GM23338 (cell line): ENCODE data around the gene APBA2. TPM values are rescaled to one million over a fixed set of nuclear protein-coding genes. Genes with fewer than 3 reads are reported as not detected.

Experiments used
- ATAC-seq: fragments of 200-7000 bp; cut with Tn5 transposase; 3 replicates; pipeline ENCODE4 v1.9.1; 2020
- DNase-seq: peaks from one replicate; pipeline ENCODE4 v3.0.0-alpha.2; 2015; ENCODE audit warnings: low spot score
- H2AFZ ChIP-seq: fragments of 200-600 bp; sonication (generic); 2 replicates; pipeline ENCODE4 v1.8.0; 2016; ENCODE audit warnings: antibody characterized with exemption, mild to moderate bottlenecking, moderate library complexity
- H3F3A ChIP-seq: fragments of 200-600 bp; sonication (generic); replicated peaks from 2 replicates; pipeline ENCODE4 v1.8.0; 2017; ENCODE audit warnings: antibody characterized with exemption, mixed run types, low read depth
- H3K27ac ChIP-seq: fragments of 200-600 bp; sonication (generic); 2 replicates; pipeline ENCODE4 v1.6.1; 2016; ENCODE audit warnings: low read depth
- H3K27me3 ChIP-seq: fragments of 200-600 bp; sonication (generic); 2 replicates; pipeline ENCODE4 v1.8.0; 2016; ENCODE audit warnings: mild to moderate bottlenecking, mixed run types, moderate library complexity; ENCODE audit not compliant: insufficient read depth
- H3K36me3 ChIP-seq: fragments of 200-600 bp; sonication (generic); 2 replicates; pipeline ENCODE4 v1.8.0; 2016; ENCODE audit warnings: mild to moderate bottlenecking; ENCODE audit not compliant: insufficient read depth
- H3K4me1 ChIP-seq: fragments of 200-600 bp; sonication (generic); 2 replicates; pipeline ENCODE4 v1.8.0; 2016; ENCODE audit warnings: mild to moderate bottlenecking, moderate library complexity; ENCODE audit not compliant: insufficient read depth
- H3K4me2 ChIP-seq: fragments of 200-600 bp; sonication (generic); 2 replicates; pipeline ENCODE4 v1.7.1; 2017; ENCODE audit warnings: mixed run types
- H3K4me3 ChIP-seq: fragments of 200-600 bp; sonication (generic); 2 replicates; pipeline ENCODE4 v1.6.1; 2016; ENCODE audit warnings: mixed run types
- H3K79me2 ChIP-seq: fragments of 200-600 bp; sonication (generic); replicated peaks from 2 replicates; pipeline ENCODE4 v1.8.0; 2017; ENCODE audit warnings: mild to moderate bottlenecking; ENCODE audit not compliant: insufficient read depth
- H3K9me2 ChIP-seq: fragments of 200-600 bp; sonication (generic); 2 replicates; pipeline ENCODE4 v1.8.0; 2017; ENCODE audit not compliant: insufficient read depth
- H4K20me1 ChIP-seq: fragments of 200-600 bp; sonication (generic); replicated peaks from 2 replicates; pipeline ENCODE4 v1.8.0; 2017; ENCODE audit warnings: mild to moderate bottlenecking; ENCODE audit not compliant: insufficient read depth
- H3K27ac Mint-ChIP-seq: 2 replicates; pipeline ENCODE4 v1.8.0; 2020; ENCODE audit warnings: inconsistent platforms, mild to moderate bottlenecking, moderate library complexity, mixed read lengths
- H3K27me3 Mint-ChIP-seq: 3 replicates; pipeline ENCODE4 v1.8.0; 2022; ENCODE audit warnings: low read depth, mild to moderate bottlenecking, moderate library complexity, mixed read lengths, inconsistent platforms; ENCODE audit not compliant: insufficient read depth, poor library complexity
- H3K36me3 Mint-ChIP-seq: 3 replicates; pipeline ENCODE4 v1.8.0; 2021; ENCODE audit warnings: low read depth, mild to moderate bottlenecking, inconsistent platforms, moderate library complexity, mixed read lengths
- H3K4me1 Mint-ChIP-seq: 3 replicates; pipeline ENCODE4 v1.8.0; 2020; ENCODE audit warnings: mild to moderate bottlenecking, inconsistent platforms, mixed read lengths
- H3K4me3 Mint-ChIP-seq: 3 replicates; pipeline ENCODE4 v1.8.0; 2021; ENCODE audit warnings: moderate library complexity, mild to moderate bottlenecking, inconsistent platforms, mixed read lengths
- H3K9me3 Mint-ChIP-seq: 3 replicates; pipeline ENCODE4 v1.8.0; 2020; ENCODE audit warnings: moderate library complexity, mild to moderate bottlenecking, inconsistent platforms, mixed read lengths
- CREB1 ChIP-seq: fragments of 250-450 bp; sonication (Bioruptor Pico); IDR thresholded peaks from 2 replicates; pipeline ENCODE4 v1.5.0; 2020; ENCODE audit warnings: low read depth, mild to moderate bottlenecking, moderate library complexity
- EZH2phosphoT487 ChIP-seq: fragments of 200-600 bp; sonication (generic); IDR thresholded peaks from one replicate; pipeline ENCODE4 v1.8.1; 2018; ENCODE audit warnings: antibody characterized with exemption; ENCODE audit not compliant: unreplicated experiment
- JUNB ChIP-seq: IDR thresholded peaks from one replicate; pipeline ENCODE4 v1.6.1; 2016; ENCODE audit warnings: antibody characterized with exemption; ENCODE audit not compliant: unreplicated experiment
- POLR2AphosphoS5 ChIP-seq: IDR thresholded peaks from 2 replicates; pipeline ENCODE4 v1.6.1; 2016; ENCODE audit warnings: antibody characterized with exemption, low read depth
- STAT1 ChIP-seq: IDR thresholded peaks from one replicate; pipeline ENCODE4 v1.6.1; 2016; ENCODE audit warnings: antibody characterized with exemption; ENCODE audit not compliant: unreplicated experiment
- ZNF114 ChIP-seq: fragments of 250-450 bp; sonication (Bioruptor Pico); IDR thresholded peaks from 2 replicates; pipeline ENCODE4 v1.5.0; 2020; ENCODE audit warnings: mild to moderate bottlenecking, moderate library complexity
- polyA plus RNA-seq: library from polyadenylated mRNA; unstranded; fragments of >200 nt; fragmentation: Nextera tagmentation; extraction: Ambion mirVana; gene quantifications from 2 replicates; pipeline ENCODE4 v1.2.1, GENCODE V29; 2016
- total RNA-seq: library from RNA; depleted of rRNA; stranded (reverse); fragments of >200 nt; shearing (Covaris generic); gene quantifications from 2 replicates; pipeline ENCODE4 v1.2.3, GENCODE V29; 2014
- TF ChIP-seq, protein P1 (sequence below): IDR thresholded peaks from one replicate; pipeline ENCODE4 v1.6.1; 2018; ENCODE audit warnings: antibody characterized with exemption; ENCODE audit not compliant: unreplicated experiment
- TF ChIP-seq, protein P2 (sequence below), 2 experiments: fragments of 200-600 bp in 1 of 2; sonication (generic) in 1 of 2; conservative IDR thresholded peaks; 2 replicates each; pipeline versions ENCODE4 v1.5.1 to v1.6.1; 2016 to 2017; ENCODE audit warnings: antibody characterized with exemption in 2 of 2, low read depth in 2 of 2, mild to moderate bottlenecking in 2 of 2, moderate library complexity in 1 of 2
- TF ChIP-seq, protein P3 (sequence below): fragments of 250-450 bp; sonication (Bioruptor Pico); IDR thresholded peaks from 2 replicates; pipeline ENCODE4 v1.5.0; 2020; ENCODE audit warnings: mild to moderate bottlenecking, moderate library complexity

APBA2 gene
- total and polyA plus RNA-seq, 2 experiments from 2014 or later, result 5.9 to 24.7 TPM

DNA sequence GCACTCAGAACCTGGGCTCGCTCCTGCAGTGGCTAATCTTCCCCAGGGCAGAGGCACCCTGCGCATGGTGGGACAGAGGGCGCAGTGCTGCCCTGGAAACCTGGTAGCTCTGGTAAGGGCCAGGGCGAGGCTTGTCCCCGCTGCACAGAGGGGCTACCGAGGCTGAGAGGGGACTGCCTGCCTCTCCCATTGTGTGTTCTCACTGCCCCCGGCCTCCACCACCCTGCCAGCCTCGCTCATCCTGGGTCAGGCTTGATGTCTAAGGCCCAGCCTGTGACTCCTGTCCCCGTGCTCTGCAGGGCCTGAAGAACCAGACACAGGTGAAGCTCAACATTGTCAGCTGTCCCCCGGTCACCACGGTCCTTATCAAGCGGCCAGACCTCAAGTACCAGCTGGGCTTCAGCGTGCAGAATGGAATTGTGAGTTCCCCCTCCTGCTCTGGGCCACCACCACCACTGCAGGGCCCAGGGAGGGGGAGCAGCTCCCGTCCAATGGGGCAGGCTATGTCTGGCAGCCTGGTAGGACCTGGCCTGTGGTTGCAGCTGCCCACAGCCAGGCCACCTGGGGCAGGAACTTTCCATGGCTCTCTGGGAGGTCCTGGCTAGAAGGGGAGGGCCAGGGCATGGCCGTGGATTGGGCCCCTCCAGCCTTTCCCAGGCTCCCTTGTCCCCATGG is 222.3 kb downstream of the APBA2 start:
- no peaks in the 10 kb centered on the region for H3K9me3 Mint-ChIP-seq
- no peaks in the 10 kb centered on the region for H3K27me3 ChIP-seq
- no peaks in the 10 kb centered on the region for H4K20me1 ChIP-seq

More for the DNA sequence above, 222.3 kb downstream of the APBA2 start:
- Histone ChIP-seq H3F3A (no peaks in the 10 kb centered on the region), H3K4me1 (no peaks in the 10 kb centered on the region; the same call in 1 of the 2 replicates), H3K4me2 (no peak overlapping the region), H3K4me3 (no peak overlapping the region), H3K36me3 (no peaks in the 10 kb centered on the region), H3K79me2 (no peaks in the 10 kb centered on the region), H3K27ac (no peak overlapping the region), H2AFZ (no peak overlapping the region), H3K9me2 (no peaks in the 10 kb centered on the region)
- no peak for TF ChIP-seq EZH2phosphoT487
- no peak for TF ChIP-seq POLR2AphosphoS5
- no peak for TF ChIP-seq CREB1 (CRISPR knock-in tag)
- TF ChIP-seq ZNF114 (CRISPR knock-in tag), result no peak
- TF ChIP-seq, protein P1, sequence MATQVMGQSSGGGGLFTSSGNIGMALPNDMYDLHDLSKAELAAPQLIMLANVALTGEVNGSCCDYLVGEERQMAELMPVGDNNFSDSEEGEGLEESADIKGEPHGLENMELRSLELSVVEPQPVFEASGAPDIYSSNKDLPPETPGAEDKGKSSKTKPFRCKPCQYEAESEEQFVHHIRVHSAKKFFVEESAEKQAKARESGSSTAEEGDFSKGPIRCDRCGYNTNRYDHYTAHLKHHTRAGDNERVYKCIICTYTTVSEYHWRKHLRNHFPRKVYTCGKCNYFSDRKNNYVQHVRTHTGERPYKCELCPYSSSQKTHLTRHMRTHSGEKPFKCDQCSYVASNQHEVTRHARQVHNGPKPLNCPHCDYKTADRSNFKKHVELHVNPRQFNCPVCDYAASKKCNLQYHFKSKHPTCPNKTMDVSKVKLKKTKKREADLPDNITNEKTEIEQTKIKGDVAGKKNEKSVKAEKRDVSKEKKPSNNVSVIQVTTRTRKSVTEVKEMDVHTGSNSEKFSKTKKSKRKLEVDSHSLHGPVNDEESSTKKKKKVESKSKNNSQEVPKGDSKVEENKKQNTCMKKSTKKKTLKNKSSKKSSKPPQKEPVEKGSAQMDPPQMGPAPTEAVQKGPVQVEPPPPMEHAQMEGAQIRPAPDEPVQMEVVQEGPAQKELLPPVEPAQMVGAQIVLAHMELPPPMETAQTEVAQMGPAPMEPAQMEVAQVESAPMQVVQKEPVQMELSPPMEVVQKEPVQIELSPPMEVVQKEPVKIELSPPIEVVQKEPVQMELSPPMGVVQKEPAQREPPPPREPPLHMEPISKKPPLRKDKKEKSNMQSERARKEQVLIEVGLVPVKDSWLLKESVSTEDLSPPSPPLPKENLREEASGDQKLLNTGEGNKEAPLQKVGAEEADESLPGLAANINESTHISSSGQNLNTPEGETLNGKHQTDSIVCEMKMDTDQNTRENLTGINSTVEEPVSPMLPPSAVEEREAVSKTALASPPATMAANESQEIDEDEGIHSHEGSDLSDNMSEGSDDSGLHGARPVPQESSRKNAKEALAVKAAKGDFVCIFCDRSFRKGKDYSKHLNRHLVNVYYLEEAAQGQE, result no peak
- TF ChIP-seq JUNB, result no peak
- TF ChIP-seq, protein P2, sequence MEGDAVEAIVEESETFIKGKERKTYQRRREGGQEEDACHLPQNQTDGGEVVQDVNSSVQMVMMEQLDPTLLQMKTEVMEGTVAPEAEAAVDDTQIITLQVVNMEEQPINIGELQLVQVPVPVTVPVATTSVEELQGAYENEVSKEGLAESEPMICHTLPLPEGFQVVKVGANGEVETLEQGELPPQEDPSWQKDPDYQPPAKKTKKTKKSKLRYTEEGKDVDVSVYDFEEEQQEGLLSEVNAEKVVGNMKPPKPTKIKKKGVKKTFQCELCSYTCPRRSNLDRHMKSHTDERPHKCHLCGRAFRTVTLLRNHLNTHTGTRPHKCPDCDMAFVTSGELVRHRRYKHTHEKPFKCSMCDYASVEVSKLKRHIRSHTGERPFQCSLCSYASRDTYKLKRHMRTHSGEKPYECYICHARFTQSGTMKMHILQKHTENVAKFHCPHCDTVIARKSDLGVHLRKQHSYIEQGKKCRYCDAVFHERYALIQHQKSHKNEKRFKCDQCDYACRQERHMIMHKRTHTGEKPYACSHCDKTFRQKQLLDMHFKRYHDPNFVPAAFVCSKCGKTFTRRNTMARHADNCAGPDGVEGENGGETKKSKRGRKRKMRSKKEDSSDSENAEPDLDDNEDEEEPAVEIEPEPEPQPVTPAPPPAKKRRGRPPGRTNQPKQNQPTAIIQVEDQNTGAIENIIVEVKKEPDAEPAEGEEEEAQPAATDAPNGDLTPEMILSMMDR (conservative IDR thresholded peaks at IDR 0.05; ENCODE audit: low read depth in 2 of 2), result no peak
- no peak for TF ChIP-seq STAT1
- TF ChIP-seq, protein P3, sequence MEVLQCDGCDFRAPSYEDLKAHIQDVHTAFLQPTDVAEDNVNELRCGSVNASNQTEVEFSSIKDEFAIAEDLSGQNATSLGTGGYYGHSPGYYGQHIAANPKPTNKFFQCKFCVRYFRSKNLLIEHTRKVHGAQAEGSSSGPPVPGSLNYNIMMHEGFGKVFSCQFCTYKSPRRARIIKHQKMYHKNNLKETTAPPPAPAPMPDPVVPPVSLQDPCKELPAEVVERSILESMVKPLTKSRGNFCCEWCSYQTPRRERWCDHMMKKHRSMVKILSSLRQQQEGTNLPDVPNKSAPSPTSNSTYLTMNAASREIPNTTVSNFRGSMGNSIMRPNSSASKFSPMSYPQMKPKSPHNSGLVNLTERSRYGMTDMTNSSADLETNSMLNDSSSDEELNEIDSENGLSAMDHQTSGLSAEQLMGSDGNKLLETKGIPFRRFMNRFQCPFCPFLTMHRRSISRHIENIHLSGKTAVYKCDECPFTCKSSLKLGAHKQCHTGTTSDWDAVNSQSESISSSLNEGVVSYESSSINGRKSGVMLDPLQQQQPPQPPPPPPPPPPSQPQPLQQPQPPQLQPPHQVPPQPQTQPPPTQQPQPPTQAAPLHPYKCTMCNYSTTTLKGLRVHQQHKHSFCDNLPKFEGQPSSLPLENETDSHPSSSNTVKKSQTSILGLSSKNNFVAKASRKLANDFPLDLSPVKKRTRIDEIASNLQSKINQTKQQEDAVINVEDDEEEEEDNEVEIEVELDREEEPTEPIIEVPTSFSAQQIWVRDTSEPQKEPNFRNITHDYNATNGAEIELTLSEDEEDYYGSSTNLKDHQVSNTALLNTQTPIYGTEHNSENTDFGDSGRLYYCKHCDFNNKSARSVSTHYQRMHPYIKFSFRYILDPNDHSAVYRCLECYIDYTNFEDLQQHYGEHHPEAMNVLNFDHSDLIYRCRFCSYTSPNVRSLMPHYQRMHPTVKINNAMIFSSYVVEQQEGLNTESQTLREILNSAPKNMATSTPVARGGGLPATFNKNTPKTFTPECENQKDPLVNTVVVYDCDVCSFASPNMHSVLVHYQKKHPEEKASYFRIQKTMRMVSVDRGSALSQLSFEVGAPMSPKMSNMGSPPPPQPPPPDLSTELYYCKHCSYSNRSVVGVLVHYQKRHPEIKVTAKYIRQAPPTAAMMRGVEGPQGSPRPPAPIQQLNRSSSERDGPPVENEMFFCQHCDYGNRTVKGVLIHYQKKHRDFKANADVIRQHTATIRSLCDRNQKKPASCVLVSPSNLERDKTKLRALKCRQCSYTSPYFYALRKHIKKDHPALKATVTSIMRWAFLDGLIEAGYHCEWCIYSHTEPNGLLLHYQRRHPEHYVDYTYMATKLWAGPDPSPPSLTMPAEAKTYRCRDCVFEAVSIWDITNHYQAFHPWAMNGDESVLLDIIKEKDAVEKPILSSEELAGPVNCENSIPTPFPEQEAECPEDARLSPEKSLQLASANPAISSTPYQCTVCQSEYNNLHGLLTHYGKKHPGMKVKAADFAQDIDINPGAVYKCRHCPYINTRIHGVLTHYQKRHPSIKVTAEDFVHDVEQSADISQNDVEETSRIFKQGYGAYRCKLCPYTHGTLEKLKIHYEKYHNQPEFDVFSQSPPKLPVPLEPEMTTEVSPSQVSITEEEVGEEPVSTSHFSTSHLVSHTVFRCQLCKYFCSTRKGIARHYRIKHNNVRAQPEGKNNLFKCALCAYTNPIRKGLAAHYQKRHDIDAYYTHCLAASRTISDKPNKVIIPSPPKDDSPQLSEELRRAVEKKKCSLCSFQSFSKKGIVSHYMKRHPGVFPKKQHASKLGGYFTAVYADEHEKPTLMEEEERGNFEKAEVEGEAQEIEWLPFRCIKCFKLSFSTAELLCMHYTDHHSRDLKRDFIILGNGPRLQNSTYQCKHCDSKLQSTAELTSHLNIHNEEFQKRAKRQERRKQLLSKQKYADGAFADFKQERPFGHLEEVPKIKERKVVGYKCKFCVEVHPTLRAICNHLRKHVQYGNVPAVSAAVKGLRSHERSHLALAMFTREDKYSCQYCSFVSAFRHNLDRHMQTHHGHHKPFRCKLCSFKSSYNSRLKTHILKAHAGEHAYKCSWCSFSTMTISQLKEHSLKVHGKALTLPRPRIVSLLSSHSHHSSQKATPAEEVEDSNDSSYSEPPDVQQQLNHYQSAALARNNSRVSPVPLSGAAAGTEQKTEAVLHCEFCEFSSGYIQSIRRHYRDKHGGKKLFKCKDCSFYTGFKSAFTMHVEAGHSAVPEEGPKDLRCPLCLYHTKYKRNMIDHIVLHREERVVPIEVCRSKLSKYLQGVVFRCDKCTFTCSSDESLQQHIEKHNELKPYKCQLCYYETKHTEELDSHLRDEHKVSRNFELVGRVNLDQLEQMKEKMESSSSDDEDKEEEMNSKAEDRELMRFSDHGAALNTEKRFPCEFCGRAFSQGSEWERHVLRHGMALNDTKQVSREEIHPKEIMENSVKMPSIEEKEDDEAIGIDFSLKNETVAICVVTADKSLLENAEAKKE (CRISPR knock-in tag), result no peak
- DNase-seq, result no peak
- Mint-ChIP-seq H3K27ac (no peak overlapping the region), H3K4me3 (no peak overlapping the region), H3K4me1 (peaks cover 12% of the 10 kb centered on the region), H3K36me3 (peaks cover 2% of the 10 kb centered on the region; the same call in 1 of the 3 replicates), H3K27me3 (peaks cover 11% of the 10 kb centered on the region)
- ATAC-seq, result no peak
